Tongue (tissue), 2 donors: Measurements from ENCODE around the gene THOC1. TPM values are rescaled to one million over a fixed set of nuclear protein-coding genes. Genes with fewer than 3 reads are reported as not detected.
"Not testable (repeated sequence)": the region's sequence is repeated elsewhere in the genome, so short reads cannot be mapped to it uniquely, and the experiment has no call there.

Experiments
- DNase-seq: peaks from one replicate; pipeline ENCODE4 v3.0.0-alpha.2; 2015
- total RNA-seq: library from RNA; depleted of rRNA; stranded (reverse); fragments of >200 nt; gene quantifications from one replicate; pipeline ENCODE4 v1.2.3, GENCODE V29; 2014

THOC1 gene, protein sequence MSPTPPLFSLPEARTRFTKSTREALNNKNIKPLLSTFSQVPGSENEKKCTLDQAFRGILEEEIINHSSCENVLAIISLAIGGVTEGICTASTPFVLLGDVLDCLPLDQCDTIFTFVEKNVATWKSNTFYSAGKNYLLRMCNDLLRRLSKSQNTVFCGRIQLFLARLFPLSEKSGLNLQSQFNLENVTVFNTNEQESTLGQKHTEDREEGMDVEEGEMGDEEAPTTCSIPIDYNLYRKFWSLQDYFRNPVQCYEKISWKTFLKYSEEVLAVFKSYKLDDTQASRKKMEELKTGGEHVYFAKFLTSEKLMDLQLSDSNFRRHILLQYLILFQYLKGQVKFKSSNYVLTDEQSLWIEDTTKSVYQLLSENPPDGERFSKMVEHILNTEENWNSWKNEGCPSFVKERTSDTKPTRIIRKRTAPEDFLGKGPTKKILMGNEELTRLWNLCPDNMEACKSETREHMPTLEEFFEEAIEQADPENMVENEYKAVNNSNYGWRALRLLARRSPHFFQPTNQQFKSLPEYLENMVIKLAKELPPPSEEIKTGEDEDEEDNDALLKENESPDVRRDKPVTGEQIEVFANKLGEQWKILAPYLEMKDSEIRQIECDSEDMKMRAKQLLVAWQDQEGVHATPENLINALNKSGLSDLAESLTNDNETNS
- total RNA-seq = 69.0 TPM

- DNase-seq = peak; percentile 96
Measured at GRCh38 chr18:267688-268552, at the start of gene THOC1. Gene THOC1 (minus strand): TSS chr18:268047. CDS start chr18:268019, 28 bp downstream.

- no peak for DNase-seq
Measured at GRCh38 chr18:317618-318017, 49.8 kb upstream of the THOC1 start.

DNA sequence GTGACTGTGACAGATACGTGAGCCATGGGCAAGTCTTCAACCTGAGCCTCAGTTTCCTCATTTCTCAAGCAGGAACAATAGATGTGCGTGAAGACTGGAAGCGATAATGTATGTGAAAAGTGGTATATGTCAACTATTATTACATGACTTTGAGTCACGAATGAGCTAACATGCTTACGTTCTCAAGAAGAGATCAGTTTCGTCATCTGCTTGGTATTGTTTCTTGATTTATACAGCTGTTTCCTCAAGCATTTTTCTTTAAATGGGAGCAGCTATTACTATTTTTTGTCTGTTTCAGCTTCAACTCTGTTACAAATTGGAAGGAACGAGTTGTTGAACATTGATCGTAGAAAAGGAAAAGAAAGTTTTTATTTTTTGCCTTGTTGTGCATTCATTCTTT, 48.5 kb upstream of the THOC1 start:
- no peak for DNase-seq

GRCh38 chr18:313931-314330, 46.1 kb upstream of the THOC1 start:
- no peak for DNase-seq

- DNase-seq = no peak
Measured at GRCh38 chr18:312415-312814, 44.6 kb upstream of the THOC1 start.

GRCh38 chr18:310042-310441, 42.2 kb upstream of the THOC1 start:
- no peak for DNase-seq

DNA sequence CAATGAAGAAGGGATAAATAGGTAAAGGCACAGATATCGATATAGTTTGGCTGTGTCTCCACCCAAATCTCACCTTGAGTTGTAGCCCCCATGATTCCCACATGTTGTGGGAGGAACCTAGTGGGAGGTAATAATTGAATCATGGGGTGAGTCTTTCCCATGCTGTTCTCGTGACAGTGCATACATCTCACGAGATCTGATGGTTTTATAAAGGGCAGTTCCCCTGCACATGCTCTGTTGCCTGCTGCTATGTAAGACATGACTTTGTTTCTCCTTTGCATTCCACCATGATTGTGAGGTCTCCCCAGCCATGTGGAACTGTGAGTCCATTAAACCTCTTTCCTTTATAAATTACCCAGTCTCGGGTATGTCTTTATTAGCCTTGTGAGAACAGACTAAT, 40.2 kb upstream of the THOC1 start:
- DNase-seq = not testable (repeated sequence)

- DNase-seq = no peak
Measured at GRCh38 chr18:306608-307255, 38.9 kb upstream of the THOC1 start.

DNA sequence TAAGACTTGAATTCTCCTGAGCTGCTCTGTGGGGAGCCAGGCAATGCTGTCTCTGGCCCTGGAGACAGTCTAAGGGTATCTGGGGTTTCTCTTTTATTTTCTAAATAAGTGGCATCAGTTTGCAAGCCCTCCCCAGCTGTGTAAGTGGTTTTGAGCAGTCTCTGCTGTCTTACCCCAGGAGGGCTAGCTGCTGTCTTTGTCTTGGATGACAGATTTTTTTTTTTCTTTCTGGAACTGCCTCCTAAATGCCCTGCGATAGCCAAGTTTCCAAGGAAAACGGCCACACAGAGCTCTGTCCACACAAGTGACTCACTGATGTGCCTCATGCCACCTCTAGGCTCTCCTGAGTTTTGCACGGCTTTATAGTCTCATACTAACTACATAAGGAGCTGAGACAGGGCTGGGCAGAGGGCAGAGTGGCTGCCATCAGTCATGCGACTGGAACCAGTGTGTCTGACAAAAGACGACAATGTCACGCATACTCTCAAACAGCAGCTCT, 37.2 kb upstream of the THOC1 start:
- no peak for DNase-seq

- DNase-seq = no peak
Measured at GRCh38 chr18:303607-304006, 35.8 kb upstream of the THOC1 start.

- no peak for DNase-seq
Measured at GRCh38 chr18:303011-303410, 35.2 kb upstream of the THOC1 start.

- DNase-seq = no peak
Measured at GRCh38 chr18:302097-302496, 34.2 kb upstream of the THOC1 start.

DNA sequence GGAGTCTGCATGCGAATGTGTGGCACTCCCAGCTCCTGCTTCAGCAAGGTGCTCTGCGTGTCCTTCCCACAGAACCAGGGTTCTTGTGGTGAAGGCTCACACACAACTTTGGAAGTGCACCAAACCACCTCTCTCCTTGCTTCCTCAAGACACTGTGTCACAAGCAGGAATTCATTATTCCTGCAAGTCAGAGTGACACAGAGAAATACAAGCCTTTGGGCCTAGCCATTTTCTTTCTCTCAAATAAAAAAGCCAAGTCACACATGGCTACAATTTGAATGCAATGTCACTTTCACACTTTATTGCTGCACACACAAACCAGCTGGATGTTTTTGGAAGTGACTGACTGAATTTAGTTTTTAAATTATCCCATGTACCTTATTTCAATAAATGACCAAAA, 30.1 kb upstream of the THOC1 start:
- DNase-seq = no peak

- peak; percentile 29 for DNase-seq
Measured at GRCh38 chr18:295756-296490, 28.1 kb upstream of the THOC1 start.

GRCh38 chr18:294566-294965, 26.7 kb upstream of the THOC1 start:
- DNase-seq = no peak

DNA sequence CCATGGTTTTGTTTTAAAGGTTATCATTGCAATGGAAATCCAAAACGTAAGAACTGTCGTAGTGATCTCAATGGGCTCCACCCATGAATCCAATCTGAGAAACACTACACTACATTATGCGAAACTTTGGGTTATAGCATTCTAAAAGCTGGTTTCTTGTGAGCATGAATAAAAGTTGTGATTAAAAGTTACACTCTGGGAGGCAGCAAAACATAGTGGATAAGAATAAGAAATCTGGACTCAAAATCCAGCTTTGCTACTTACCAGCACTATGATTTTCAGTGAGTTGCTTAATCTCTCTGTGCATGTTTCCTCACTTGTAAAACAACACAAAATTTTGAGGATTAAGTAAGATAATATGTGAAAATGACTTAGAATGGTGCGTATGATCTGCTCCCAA, 25.7 kb upstream of the THOC1 start:
- DNase-seq = peak; percentile 59

- no peak for DNase-seq
Measured at GRCh38 chr18:292271-292670, 24.4 kb upstream of the THOC1 start.

- not testable (repeated sequence) for DNase-seq
Measured at GRCh38 chr18:289970-290369, 22.1 kb upstream of the THOC1 start.

GRCh38 chr18:289026-289425, 21.2 kb upstream of the THOC1 start:
- DNase-seq = no peak

DNA sequence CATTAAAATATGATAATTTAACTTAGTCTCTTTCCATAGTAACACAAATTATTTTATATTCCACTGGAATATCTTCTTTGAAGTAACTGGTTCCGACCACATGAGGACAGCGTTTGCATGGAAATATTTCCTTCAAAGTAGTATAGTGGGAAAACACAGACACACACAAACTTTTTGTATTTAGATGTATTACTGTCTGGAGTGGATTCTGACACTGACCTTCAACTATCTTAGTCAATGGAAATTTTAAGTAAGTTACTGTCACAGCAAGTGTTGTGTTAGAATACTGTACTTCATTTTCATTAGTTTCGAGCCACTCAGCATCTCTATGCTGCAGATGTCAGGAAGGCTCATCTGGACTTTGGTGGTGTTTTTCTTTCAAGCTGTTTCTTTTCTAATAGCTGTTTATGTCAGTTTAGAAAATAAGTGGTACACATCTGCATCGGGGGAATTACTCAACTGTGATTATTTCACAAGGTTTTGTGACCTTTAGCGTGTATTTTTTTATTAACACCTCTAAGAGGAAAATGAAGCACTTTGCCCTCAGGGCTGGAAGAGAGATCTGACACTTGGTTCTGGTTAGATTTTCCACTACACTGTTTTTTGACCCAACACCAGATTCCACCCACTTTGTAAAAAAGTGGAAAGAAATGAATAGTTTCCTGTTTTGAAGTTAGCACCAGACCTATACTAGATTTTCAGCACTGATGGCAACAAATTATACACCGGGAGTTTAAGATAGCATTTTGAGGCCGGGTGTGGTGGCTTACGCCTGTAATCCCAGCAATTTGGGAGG, 18.9 kb upstream of the THOC1 start:
- peak; percentile 65 for DNase-seq

- no peak for DNase-seq
Measured at GRCh38 chr18:285817-286216, 18.0 kb upstream of the THOC1 start.
